B cell (primary cell): ENCODE results near the gene PILRB.
"Not testable (repeated sequence)": the region's sequence is repeated elsewhere in the genome, so short reads cannot be mapped to it uniquely, and the experiment has no call there.

ENCODE experiments used
- CTCF ChIP-seq: fragments of 200-600 bp; IDR thresholded peaks from one replicate; pipeline ENCODE4 v1.8.0; 2022; ENCODE audit warnings: antibody characterized with exemption, mild to moderate bottlenecking
- EZH2 ChIP-seq: IDR thresholded peaks from 2 replicates; pipeline ENCODE4 v1.6.1; 2012; ENCODE audit warnings: borderline replicate concordance, low read depth, mild to moderate bottlenecking, moderate library complexity, low read length; ENCODE audit not compliant: insufficient read depth, poor library complexity, severe bottlenecking

DNA sequence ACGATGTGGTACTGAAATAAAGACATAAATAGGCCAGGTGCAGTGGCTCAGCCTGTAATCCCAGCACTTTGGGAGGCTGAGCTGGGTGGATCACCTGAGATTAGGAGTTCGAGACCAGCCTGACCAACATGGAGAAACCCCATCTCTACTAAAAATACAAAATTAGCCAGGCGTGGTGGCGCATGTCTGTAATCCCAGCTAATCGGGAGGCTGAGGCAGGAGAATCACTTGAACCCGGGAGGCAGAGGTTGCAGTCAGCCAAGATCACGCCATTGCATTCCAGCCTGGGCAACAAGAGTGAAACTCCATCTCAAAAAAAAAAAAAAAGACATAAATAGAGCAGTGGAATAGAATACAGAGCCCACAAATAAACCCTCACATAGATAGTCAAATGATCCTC lies 5.9 kb downstream of the PILRB start:
- TF ChIP-seq CTCF, EZH2: not testable (repeated sequence)
